HCT116 (cell line): ENCODE measurements around the gene CCNK. TPM values are rescaled to one million over a fixed set of nuclear protein-coding genes. Genes with fewer than 3 reads are reported as not detected.

Source experiments
- ATAC-seq: fragments of 200-7000 bp; cut with Tn5 transposase; 2 replicates; pipeline ENCODE4 v1.9.1; 2020; ENCODE audit warnings: mild to moderate bottlenecking, moderate library complexity
- BruUV-seq: library from RNA; stranded (reverse); fragments of 400-500 nt; replicated peaks from 2 replicates; lab custom pipeline; 2021; lab: Mats Ljungman, UMichigan
- CTCF ChIA-PET: fragments of 300-600 bp; sonication (Branson Sonifier 250); formaldehyde crosslinking; loops from one replicate; lab custom pipeline; 2021; ENCODE audit warnings: antibody characterized with exemption; lab: Charles Lee
- POLR2A ChIA-PET: fragments of 300-600, 350-600 bp; sonication (Branson Sonifier 250); formaldehyde crosslinking; loops from one replicate; lab custom pipeline; 2021; ENCODE audit warnings: antibody characterized with exemption; lab: Charles Lee
- RAD21 ChIA-PET, 2 experiments: fragments of 300-600 bp; sonication (Branson Sonifier 250); formaldehyde crosslinking; loops; one replicate each; lab custom pipeline; 2023; ENCODE audit warnings: low total read pairs in 2 of 2; ENCODE audit not compliant: uncharacterized antibody in 2 of 2, unreplicated experiment in 2 of 2, low non-redundant PET in 1 of 2; lab: Charles Lee
- DNase-seq: peaks from one replicate; pipeline ENCODE4 v3.0.0-alpha.2; 2010; ENCODE audit warnings: low read depth, low spot score
- H2AFZ ChIP-seq: fragments of 200-600 bp; shearing (Covaris generic), sonication (generic); 2 replicates; pipeline ENCODE4 v1.6.1; 2017; ENCODE audit warnings: low read depth, mixed run types, mixed read lengths, antibody characterized with exemption, low read length; ENCODE audit not compliant: poor library complexity, severe bottlenecking
- H3K27ac ChIP-seq: 2 replicates; pipeline ENCODE4 v1.5.1; 2012; ENCODE audit warnings: low read depth, low read length
- H3K27me3 ChIP-seq: fragments of 200-600 bp; sonication (generic); 2 replicates; pipeline ENCODE4 v1.6.1; 2016; ENCODE audit warnings: mixed run types, low read length, mixed read lengths; ENCODE audit not compliant: insufficient read depth
- H3K36me3 ChIP-seq, 2 experiments: fragments of 200-500 bp in 1 of 2; fragments of 200-600 bp in 1 of 2; sonication (Bioruptor generic) in 1 of 2; sonication (generic) in 1 of 2; 2 replicates each; pipeline versions ENCODE4 v1.5.1 to v1.6.1; 2014 to 2016; ENCODE audit warnings: low read length in 2 of 2, inconsistent platforms in 1 of 2, mixed read lengths in 1 of 2, mixed run types in 1 of 2; ENCODE audit not compliant: insufficient read depth in 2 of 2, control insufficient read depth in 1 of 2
- H3K4me1 ChIP-seq, 2 experiments: fragments of 200-600 bp in 1 of 2; sonication (generic) in 1 of 2; 2 replicates each; pipeline versions ENCODE4 v1.5.1 to v1.6.1; 2012 to 2017; ENCODE audit warnings: low read length in 2 of 2, inconsistent platforms in 1 of 2, mild to moderate bottlenecking in 1 of 2, mixed read lengths in 1 of 2, mixed run types in 1 of 2, moderate library complexity in 1 of 2; ENCODE audit not compliant: insufficient read depth in 2 of 2, control insufficient read depth in 1 of 2
- H3K4me2 ChIP-seq: fragments of 200-600 bp; sonication (generic); 2 replicates; pipeline ENCODE4 v1.6.1; 2017; ENCODE audit warnings: mixed run types, low read length, mixed read lengths
- H3K4me3 ChIP-seq, 2 experiments: fragments of 200-600 bp in 1 of 2; sonication (generic) in 1 of 2; replicated peaks in 1 of 2; 2 replicates each; pipeline ENCODE4 v1.5.1; 2011 to 2016; ENCODE audit warnings: low read length in 2 of 2, control low read depth in 1 of 2, low read depth in 1 of 2, mild to moderate bottlenecking in 1 of 2, mixed read lengths in 1 of 2, mixed run types in 1 of 2
- H3K79me2 ChIP-seq: fragments of 200-600 bp; sonication (generic); 2 replicates; pipeline ENCODE4 v1.6.1; 2017; ENCODE audit warnings: mild to moderate bottlenecking, mixed run types, low read length, moderate library complexity, mixed read lengths; ENCODE audit not compliant: insufficient read depth
- H3K9ac ChIP-seq: fragments of 200-600 bp; sonication (generic); 2 replicates; pipeline ENCODE4 v1.6.1; 2016; ENCODE audit warnings: low read length, mixed read lengths
- H3K9me2 ChIP-seq: fragments of 200-600 bp; sonication (generic), shearing (Covaris generic); 2 replicates; pipeline ENCODE4 v1.6.1; 2017; ENCODE audit warnings: mixed run types, mild to moderate bottlenecking, moderate library complexity; ENCODE audit not compliant: insufficient read depth
- H3K9me3 ChIP-seq, 2 experiments: fragments of 200-500 bp in 1 of 2; fragments of 200-600 bp in 1 of 2; sonication (Bioruptor generic) in 1 of 2; sonication (generic) in 1 of 2; 2 replicates each; pipeline ENCODE4 v1.6.1; 2014 to 2017; ENCODE audit warnings: low read length in 2 of 2, mixed read lengths in 2 of 2, inconsistent platforms in 1 of 2, low read depth in 1 of 2, mild to moderate bottlenecking in 1 of 2, mixed run types in 1 of 2, moderate library complexity in 1 of 2; ENCODE audit not compliant: control insufficient read depth in 1 of 2, insufficient read depth in 1 of 2
- H4K20me1 ChIP-seq: fragments of 200-600 bp; sonication (generic), shearing (Covaris generic); 2 replicates; pipeline ENCODE4 v1.6.1; 2017; ENCODE audit warnings: mixed run types, mild to moderate bottlenecking, moderate library complexity; ENCODE audit not compliant: insufficient read depth
- ATF3 ChIP-seq: IDR thresholded peaks from 2 replicates; pipeline ENCODE4 v1.6.1; 2012
- CEBPB ChIP-seq: IDR thresholded peaks from 2 replicates; pipeline ENCODE4 v1.6.1; 2012; ENCODE audit warnings: low read depth
- CTCF ChIP-seq, 3 experiments: fragments of 200-600 bp in 1 of 3; sonication (generic) in 1 of 3; IDR thresholded peaks in 2 of 3; conservative IDR thresholded peaks in 1 of 3; 2 replicates each; pipeline ENCODE4 v1.5.1; 2012 to 2017; ENCODE audit warnings: low read depth in 2 of 3, low read length in 2 of 3, antibody characterized with exemption in 1 of 3, borderline replicate concordance in 1 of 3, control low read depth in 1 of 3, mild to moderate bottlenecking in 1 of 3, mixed read lengths in 1 of 3, mixed run types in 1 of 3, moderate library complexity in 1 of 3; ENCODE audit not compliant: insufficient read depth in 1 of 3
- MAX ChIP-seq: IDR thresholded peaks from 2 replicates; pipeline ENCODE4 v1.6.1; 2012
- POLR2A ChIP-seq: IDR thresholded peaks from 2 replicates; pipeline ENCODE4 v1.7.0; 2011; ENCODE audit warnings: borderline replicate concordance; ENCODE audit not compliant: insufficient read depth, insufficient read length; ENCODE audit errors: extremely low read depth
- SRF ChIP-seq: IDR thresholded peaks from 2 replicates; pipeline ENCODE4 v1.6.1; 2012; ENCODE audit warnings: low read depth
- TCF7L2 ChIP-seq: IDR thresholded peaks from 2 replicates; pipeline ENCODE4 v1.7.0; 2011; ENCODE audit warnings: borderline replicate concordance, inconsistent platforms; ENCODE audit not compliant: insufficient read depth, insufficient read length; ENCODE audit errors: extremely low read depth
- YY1 ChIP-seq: IDR thresholded peaks from 2 replicates; pipeline ENCODE4 v1.6.1; 2011; ENCODE audit warnings: low read length, low read depth, moderate library complexity, mild to moderate bottlenecking; ENCODE audit not compliant: insufficient replicate concordance; ENCODE audit errors: extremely low read depth
- ZBTB33 ChIP-seq: IDR thresholded peaks from 2 replicates; pipeline ENCODE4 v1.6.1; 2011; ENCODE audit warnings: mild to moderate bottlenecking, low read length, moderate library complexity; ENCODE audit not compliant: insufficient replicate concordance; ENCODE audit errors: extremely low read depth
- ZFX ChIP-seq: fragments of 450-650 bp; IDR thresholded peaks from 2 replicates; pipeline ENCODE4 v1.6.1; 2017
- intact Hi-C: fragments of 100-400 bp; cut with micrococcal nuclease; formaldehyde crosslinking; loops from 2 replicates; pipeline ENCODE4 v1.10.0; 2022
- total RNA-seq: library from RNA; stranded (reverse); gene quantifications from one replicate; pipeline ENCODE4 v1.2.1, GENCODE V29; 2021; ENCODE audit not compliant: unreplicated experiment

Gene CCNK
- total RNA-seq, 1 experiment from 2014 or later = 68.2 TPM

- no peak for TF ChIP-seq ZBTB33
- no peak for TF ChIP-seq YY1
- no peak for TF ChIP-seq ATF3
- no peak for TF ChIP-seq POLR2A
- no peak for TF ChIP-seq MAX
- no peak for TF ChIP-seq CEBPB
- no peak for TF ChIP-seq SRF
- no peak for TF ChIP-seq TCF7L2
Observed at GRCh38 chr14:99512571-99513182, 31.5 kb downstream of the CCNK start (continued).

- RAD21 ChIA-PET = interaction anchor here in 1 of 2 experiments (0.9 kb wide), 1 partner anchor 115 kb away, joined by 3 read pairs; no protein-coding TSS in a partner anchor
- intact Hi-C loops = no loop called here
Observed at GRCh38 chr14:99513183-99513694, 32.0 kb downstream of the CCNK start.

More at GRCh38 chr14:99513183-99513694, 32.0 kb downstream of the CCNK start:
- POLR2A ChIA-PET = no interaction called here
- no peak overlapping the region for H3K9ac ChIP-seq
- H4K20me1 ChIP-seq = no peaks in the 10 kb centered on the region
- DNase-seq (no peak), ATAC-seq (no peak)
- H3K9me3 ChIP-seq = no peaks in the 10 kb centered on the region
- no TSS peak for BruUV-seq
- H3K4me3 ChIP-seq = no peak overlapping the region
- H3K9me2 ChIP-seq = no peaks in the 10 kb centered on the region
- TF ChIP-seq ZBTB33 (no peak), POLR2A (no peak), CTCF (IDR thresholded peaks at IDR 0.05 in 2 of 3, conservative IDR thresholded peaks at IDR 0.05 in 1 of 3; ENCODE audit: borderline replicate concordance in 1 of 3, insufficient read depth in 1 of 3, low read depth in 2 of 3, low read length in 2 of 3) (no peak), ZFX (no peak)
- TF ChIP-seq, all 23 proteins: peak for 0
- Histone ChIP-seq H2AFZ (no peak overlapping the region), H3K4me1 (no peaks in the 10 kb centered on the region), H3K27ac (no peak overlapping the region), H3K36me3 (peaks cover 10 to 12% of the 10 kb centered on the region in 2 experiments; a peak in 3 of 4 replicates), H3K27me3 (no peaks in the 10 kb centered on the region), H3K79me2 (no peaks in the 10 kb centered on the region), H3K4me2 (no peak overlapping the region)
- CTCF ChIA-PET = interaction anchor here (1.7 kb wide), 1 partner anchor 386 kb away, joined by 4 read pairs; no protein-coding TSS in a partner anchor
